ENCODE data around the gene CDS2.

The CDS2 gene

GRCh38 chr20:5119435-5120184, 7.2 kb upstream of the CDS2 start, which contains the start of gene PCNA:
PCNA (minus strand) TSS chr20:5119958; CDS start chr20:5119798, 160 bp downstream.
- DNase-seq: peak; percentile 99

- DNase-seq: no peak
These were observed 6.7 kb upstream of the CDS2 start for GRCh38 chr20:5120185-5120476.

GRCh38 chr20:5122873-5123260, 3.9 kb upstream of the CDS2 start:
- no peak for DNase-seq

GRCh38 chr20:5127204-5127858, 523 bp downstream of the CDS2 start:
- DNase-seq: peak; percentile 55

- no peak for DNase-seq
These were observed 1.1 kb downstream of the CDS2 start for GRCh38 chr20:5127859-5128424.

- DNase-seq: no peak
These were observed 2.1 kb downstream of the CDS2 start for GRCh38 chr20:5128886-5129285.

GRCh38 chr20:5131502-5131901, 4.7 kb downstream of the CDS2 start:
- DNase-seq: no peak

- no peak for DNase-seq
These were observed 7.2 kb downstream of the CDS2 start for GRCh38 chr20:5133998-5134397.

GRCh38 chr20:5135363-5136012, 8.7 kb downstream of the CDS2 start:
- DNase-seq: no peak

GRCh38 chr20:5136096-5136495, 9.3 kb downstream of the CDS2 start:
- no peak for DNase-seq

- DNase-seq: no peak
These were observed 13.4 kb downstream of the CDS2 start for GRCh38 chr20:5140195-5140594.

- DNase-seq: no peak
These were observed 14.8 kb downstream of the CDS2 start for GRCh38 chr20:5141615-5142014.

- no peak for DNase-seq
These were observed 17.0 kb downstream of the CDS2 start for GRCh38 chr20:5143851-5144250.

GRCh38 chr20:5145365-5146098, 18.7 kb downstream of the CDS2 start:
- DNase-seq: no peak

- DNase-seq: no peak
These were observed 19.4 kb downstream of the CDS2 start for GRCh38 chr20:5146099-5146668.

GRCh38 chr20:5146871-5147592, 20.2 kb downstream of the CDS2 start:
- DNase-seq: no peak

- DNase-seq: no peak
These were observed 21.8 kb downstream of the CDS2 start for GRCh38 chr20:5148581-5148980.

- DNase-seq: no peak
These were observed 23.1 kb downstream of the CDS2 start for GRCh38 chr20:5149892-5150225.

GRCh38 chr20:5150226-5151076, 23.6 kb downstream of the CDS2 start:
- peak; percentile 15 for DNase-seq

GRCh38 chr20:5153152-5153467, 26.3 kb downstream of the CDS2 start:
- DNase-seq: no peak
